GM21447 (cell line): ENCODE results near the gene DDX19B.
A peak's percentile ranks its signal among the peaks of the same experiment; 100 is the strongest.
"Not testable (repeated sequence)": the region's sequence is repeated elsewhere in the genome, so short reads cannot be mapped to it uniquely, and the experiment has no call there.

Experiments used
- ATAC-seq: cut with Tn5 transposase; IDR thresholded peaks from one replicate; pipeline ENCODE4 v1.9.1; 2021; ENCODE audit not compliant: unreplicated experiment

DDX19B gene

GRCh38 chr16:70348991-70349390, 50.0 kb downstream of the DDX19B start:
- ATAC-seq, result no peak

- ATAC-seq, result no peak
Observed at GRCh38 chr16:70349783-70350182, 50.8 kb downstream of the DDX19B start.

GRCh38 chr16:70359552-70359951, 60.6 kb downstream of the DDX19B start:
- ATAC-seq, result no peak

- no peak for ATAC-seq
Observed at GRCh38 chr16:70364399-70364798, 65.4 kb downstream of the DDX19B start.

GRCh38 chr16:70370145-70370544, 71.2 kb downstream of the DDX19B start:
- not testable (repeated sequence) for ATAC-seq

GRCh38 chr16:70370924-70371323, 71.9 kb downstream of the DDX19B start:
- ATAC-seq, result no peak

- no peak for ATAC-seq
Observed at GRCh38 chr16:70372921-70373728, 74.1 kb downstream of the DDX19B start.

- no peak for ATAC-seq
Observed at GRCh38 chr16:70374213-70374612, 75.2 kb downstream of the DDX19B start.

- ATAC-seq, result no peak
Observed at GRCh38 chr16:70375636-70376611, 76.9 kb downstream of the DDX19B start.

GRCh38 chr16:70377782-70378181, 78.8 kb downstream of the DDX19B start:
- no peak for ATAC-seq

- no peak for ATAC-seq
Observed at GRCh38 chr16:70378869-70379493, 80.0 kb downstream of the DDX19B start.

- peak; percentile 15 for ATAC-seq
Observed at GRCh38 chr16:70380248-70380918, 81.4 kb downstream of the DDX19B start.

- ATAC-seq, result peak; percentile 90
Observed at GRCh38 chr16:70380919-70381603, 82.1 kb downstream of the DDX19B start.

- peak; percentile 13 for ATAC-seq
Observed at GRCh38 chr16:70381604-70382342, 82.8 kb downstream of the DDX19B start.

GRCh38 chr16:70383421-70383960, 84.5 kb downstream of the DDX19B start:
- no peak for ATAC-seq
